Left renal cortex interstitium (tissue), 4 donors: ENCODE measurements around the gene FBXL5. TPM values are rescaled to one million over a fixed set of nuclear protein-coding genes. Genes with fewer than 3 reads are reported as not detected.
"Not testable (repeated sequence)": the region's sequence is repeated elsewhere in the genome, so short reads cannot be mapped to it uniquely, and the experiment has no call there.

Experiments used
- DNase-seq, 4 donors: peaks; one replicate each; pipeline ENCODE4 v3.0.0-alpha.2; 2013; ENCODE audit warnings: low read depth in 4 of 4, low spot score in 2 of 4, missing footprints in 1 of 4
- polyA plus RNA-seq, 4 donors: library from polyadenylated mRNA; unstranded; fragments of 120-200 nt; gene quantifications; one replicate each; pipeline ENCODE4 v1.2.1, GENCODE V29; 2013; ENCODE audit not compliant: insufficient read length in 4 of 4

Gene FBXL5
- polyA plus RNA-seq, 4 donors: 108 to 141 (median 119) TPM

DNA sequence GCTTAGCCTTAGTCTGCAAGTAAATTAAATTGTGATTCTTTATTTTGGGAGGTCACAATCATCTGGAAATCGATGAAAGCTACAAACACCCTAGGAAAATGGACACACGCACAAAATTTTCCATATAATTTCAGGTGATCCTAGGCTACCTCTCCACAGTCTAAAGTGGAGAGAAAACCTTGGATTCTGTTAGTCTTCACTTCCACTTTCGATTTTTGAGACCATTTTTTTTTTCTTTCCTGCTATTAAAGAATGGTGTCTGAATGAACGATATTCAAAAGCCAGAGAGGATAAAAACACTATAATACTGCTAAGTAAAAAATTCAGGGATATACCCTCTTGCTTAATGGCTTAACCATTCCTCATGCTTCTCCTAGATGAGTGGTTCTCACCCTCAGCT is 1.7 kb downstream of the FBXL5 start:
- no peak for DNase-seq

DNA sequence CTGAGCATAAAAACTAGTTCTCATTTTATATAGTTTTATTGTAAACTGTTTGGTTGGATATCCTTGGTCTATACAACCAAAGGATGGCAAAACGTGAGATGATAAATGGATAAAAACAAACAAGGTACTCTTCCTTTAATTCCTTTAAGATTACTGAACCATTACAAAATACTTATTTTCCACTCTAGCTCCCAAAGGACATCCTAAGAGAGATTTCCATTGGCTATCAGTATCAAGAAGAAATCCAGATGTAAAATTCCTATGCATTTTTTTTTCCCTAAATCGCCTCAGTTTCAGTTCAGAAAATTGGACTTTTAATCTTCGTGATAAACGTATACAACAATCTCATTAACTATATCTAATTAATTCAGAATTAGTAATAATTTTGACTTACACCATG is 2.3 kb downstream of the FBXL5 start:
- no peak for DNase-seq

- DNase-seq: no peak
Observed at GRCh38 chr4:15652191-15652590, 3.0 kb downstream of the FBXL5 start.

DNA sequence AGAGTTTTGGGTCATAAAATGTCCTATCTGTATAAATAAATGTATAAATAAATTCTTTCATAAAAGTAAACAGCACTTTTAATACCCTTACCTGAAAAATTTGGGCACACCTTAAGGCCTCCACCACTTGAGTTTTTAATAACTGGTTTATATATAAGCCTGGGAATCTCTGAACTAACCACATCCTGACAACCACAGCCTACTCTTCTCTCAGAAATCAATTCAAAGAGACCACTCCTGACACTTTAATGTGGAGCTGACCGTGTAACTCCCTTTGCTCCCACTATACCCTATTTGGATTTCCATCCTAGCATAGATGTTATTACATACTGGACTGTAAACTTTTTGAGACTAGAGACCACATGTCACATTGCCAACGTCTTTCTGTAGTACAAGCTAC is 3.5 kb downstream of the FBXL5 start:
- no peak for DNase-seq

DNA sequence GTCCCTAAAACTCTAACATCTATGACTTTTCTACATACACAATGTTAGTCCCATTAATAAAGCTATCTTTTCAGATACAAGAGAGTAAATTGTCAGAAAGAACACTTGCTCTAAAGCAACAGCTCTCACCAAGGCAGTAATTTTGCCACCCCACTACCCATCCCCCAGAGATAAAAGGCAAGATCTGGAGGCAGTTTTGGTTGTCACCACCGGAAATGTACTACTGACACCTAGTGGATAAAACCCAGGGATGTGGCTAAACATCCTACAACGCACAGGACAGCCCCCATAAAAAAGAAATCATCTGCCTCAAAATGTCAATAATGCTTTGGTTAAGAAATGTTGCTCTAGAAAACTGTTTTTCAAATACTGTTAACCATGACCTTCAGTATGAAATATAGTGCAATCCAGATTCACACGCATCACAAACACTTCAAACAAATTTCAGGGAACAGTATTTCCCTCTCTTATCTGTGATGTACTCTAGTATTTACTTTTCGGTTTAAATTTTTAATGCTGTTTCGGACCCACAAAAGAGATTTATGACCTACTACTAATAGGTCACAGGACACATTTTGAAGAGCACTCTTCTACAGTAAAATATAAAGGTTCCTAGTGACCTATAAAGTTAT is 5.1 kb downstream of the FBXL5 start:
- DNase-seq: peak in 2 of 4 donors; percentile 20 to 43

DNA sequence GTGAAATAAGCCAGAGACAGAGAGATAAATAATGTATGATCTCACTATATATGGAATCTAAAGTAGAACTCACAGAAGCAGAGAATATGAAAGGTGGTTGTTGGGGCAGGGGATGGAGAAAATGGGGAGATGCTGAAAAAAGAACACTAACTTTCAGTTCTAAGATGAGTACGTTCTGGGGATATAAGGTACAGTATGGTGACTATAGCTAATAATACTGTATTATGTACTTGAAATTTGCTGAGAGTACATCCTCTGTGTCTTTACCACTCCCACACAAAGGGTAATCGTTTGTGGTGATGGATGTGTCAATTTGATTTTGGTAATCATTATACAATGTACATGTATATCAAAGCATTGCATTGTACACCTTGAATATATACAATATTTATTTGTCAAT is 6.6 kb downstream of the FBXL5 start:
- no peak for DNase-seq

- no peak for DNase-seq
Observed at GRCh38 chr4:15638418-15638817, 16.7 kb downstream of the FBXL5 start.

DNA sequence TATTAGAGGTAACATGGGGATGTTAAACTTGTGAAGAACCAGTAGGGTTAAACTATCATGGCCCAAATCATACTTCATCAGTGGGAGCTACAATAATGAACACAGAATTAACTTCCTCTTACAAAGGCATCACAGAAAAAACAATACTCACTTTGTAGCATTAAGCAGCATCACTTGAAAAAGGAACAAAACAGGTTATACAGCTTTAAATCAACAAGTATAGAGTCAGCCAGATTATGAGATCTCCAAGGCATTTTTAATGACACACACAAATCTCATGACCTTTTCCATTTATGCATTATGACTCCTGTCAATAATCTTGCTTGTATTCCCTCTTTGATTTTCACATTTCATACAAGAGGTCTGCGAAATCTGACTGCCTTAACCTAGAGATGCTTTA is 18.3 kb downstream of the FBXL5 start:
- DNase-seq: no peak

GRCh38 chr4:15617407-15617806 is 37.8 kb downstream of the FBXL5 start:
- DNase-seq: not testable (repeated sequence)

DNA sequence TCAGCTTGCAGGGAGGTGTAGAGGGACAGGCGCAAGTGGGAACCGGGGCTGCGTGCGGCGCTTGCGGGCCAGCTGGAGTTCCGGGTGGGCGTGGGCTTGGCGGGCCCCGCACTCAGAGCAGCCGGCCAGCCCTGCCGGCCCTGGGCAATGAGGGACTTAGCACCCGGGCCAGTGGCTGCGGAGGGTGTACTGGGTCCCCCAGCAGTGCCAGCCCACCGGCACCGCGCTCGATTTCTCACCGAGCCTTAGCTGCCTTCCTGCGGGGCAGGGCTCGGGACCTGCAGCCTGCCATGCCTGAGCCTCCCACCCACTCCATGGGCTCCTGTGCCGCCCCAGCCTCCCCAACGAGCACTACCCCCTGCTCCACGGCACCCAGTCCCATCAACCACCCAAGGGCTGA is 40.3 kb downstream of the FBXL5 start:
- not testable (repeated sequence) for DNase-seq

DNA sequence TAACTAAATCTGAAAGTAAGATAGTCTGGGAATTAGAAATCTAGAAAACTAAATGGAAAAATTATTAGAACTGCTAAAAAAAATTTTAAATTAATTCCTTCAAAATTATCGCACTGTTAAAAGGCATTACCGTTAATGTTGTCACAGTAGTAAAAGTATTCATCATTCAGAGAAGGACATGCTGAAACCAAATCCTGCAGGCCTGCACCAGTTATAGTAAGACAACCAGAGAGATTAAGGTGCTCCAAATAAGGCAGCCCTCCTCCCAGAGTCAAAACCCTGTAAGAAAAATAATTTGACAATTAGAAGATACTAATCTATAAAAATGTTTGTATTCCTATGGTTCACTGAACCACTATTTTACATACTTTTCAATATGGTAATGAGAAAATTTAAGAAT is 43.0 kb downstream of the FBXL5 start:
- DNase-seq: no peak

DNA sequence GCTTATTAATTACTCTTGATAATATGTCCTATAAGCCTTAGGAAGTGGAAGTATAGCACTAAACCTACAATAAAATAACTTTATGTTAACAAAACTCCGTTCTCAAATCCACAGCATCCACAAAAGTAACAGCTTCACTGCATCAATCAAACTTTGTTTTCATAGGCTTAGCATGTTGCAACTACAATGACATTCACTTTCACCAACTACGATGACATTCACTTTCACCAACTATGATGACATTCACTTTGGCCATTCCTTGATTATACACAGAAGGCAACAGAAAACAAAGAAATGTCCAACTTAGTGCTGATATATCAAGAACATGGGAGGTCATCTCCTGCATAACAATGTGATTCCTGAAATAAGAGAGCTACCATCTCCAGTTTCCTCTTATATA is 44.3 kb downstream of the FBXL5 start:
- no peak for DNase-seq

DNA sequence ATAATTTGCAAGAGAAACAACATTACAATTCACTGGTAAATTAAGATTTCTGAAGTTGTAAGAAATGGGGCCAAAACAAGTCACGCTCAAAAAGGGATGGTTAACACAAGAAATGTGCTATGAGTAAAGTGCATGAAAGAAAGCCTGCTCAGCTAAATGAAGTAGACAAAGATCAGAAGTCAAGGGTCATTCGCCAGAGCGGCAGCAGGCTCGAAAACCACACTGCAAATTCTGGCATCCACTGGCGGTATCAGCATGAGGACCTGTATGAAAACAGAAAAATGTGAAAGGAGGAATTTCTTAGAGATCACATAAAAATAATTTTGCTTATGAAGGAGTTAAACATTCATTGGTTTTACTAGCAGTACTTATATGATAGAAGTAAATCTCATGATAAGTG is 49.6 kb downstream of the FBXL5 start:
- no peak for DNase-seq

- no peak for DNase-seq
Observed at GRCh38 chr4:15601862-15602261, 53.3 kb downstream of the FBXL5 start.

DNA sequence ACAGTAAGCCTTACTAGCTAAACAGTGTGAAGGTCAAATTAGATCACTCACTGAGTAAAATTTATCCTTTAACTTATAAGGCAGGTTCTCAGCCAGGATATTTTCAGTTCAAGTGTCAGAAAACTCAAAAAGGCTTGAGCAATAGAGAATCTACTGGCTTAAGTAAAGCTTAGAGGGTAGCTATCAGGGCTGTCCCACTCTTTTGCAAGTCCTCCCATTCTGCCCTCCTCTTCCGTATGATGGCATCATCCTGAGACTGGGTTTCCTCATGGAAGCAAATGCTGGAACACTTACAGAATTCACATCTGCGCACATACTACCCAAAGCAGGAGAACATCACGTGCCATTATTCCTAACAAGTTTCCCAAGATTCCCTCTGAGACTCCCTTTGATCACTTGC is 55.0 kb downstream of the FBXL5 start:
- DNase-seq: no peak

GRCh38 chr4:15598644-15599043 is 56.5 kb downstream of the FBXL5 start:
- DNase-seq: no peak

DNA sequence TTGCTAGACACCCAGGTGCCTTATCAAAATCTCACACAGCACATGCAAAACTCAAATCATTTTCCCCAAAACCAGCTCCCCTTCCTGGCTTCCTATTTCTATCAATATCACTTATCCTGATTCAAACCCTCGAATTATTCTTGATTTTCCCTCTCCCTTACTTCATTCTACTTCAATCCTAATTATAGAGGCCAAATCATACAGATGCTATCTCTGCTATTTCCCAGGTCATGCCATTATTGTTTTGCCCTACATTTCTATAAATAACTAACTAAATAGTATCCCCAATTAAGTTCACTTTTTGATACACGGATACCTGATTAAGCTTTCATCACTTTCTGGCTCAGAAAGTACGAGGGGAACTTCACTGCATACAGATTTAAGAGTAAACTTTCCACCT is 62.4 kb downstream of the FBXL5 start:
- DNase-seq: no peak

DNA sequence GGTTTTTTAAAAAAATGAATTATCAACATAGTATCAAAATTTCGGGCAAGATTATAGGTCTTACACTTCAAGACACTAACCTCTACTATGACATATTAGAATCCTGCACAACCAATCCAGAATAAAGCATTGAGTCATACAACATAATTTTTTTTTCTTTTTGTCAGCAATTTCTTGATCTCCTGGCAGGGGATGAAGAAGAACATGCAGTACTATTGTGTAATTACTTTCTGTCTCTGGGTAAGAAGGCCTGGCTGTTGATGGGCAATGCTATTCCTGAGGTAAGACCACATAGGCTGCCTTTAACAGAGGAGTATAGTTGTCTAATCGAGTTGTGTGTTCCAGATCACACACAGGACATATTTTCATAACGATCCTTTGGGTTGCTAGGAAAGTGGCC is 67.5 kb downstream of the FBXL5 start:
- no peak for DNase-seq

DNA sequence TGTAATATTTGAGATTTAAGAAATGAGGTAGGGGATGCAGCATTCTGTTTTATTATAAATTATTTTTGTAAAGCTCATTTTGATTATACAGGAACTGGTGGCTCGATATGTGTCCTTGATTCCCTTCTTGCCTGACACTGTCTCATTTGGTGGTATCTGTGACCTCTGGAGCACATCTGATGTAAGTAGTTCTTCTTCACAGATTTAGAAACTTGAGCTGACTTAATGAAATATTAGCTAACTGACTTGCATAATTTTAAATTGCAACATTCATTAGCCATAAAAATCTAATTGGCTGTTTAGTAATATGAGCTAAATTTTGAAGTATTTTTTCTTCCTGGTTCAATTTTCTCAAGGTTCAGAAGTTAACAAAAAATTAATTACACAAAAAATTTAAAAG is 69.1 kb downstream of the FBXL5 start:
- no peak for DNase-seq

- no peak for DNase-seq
Observed at GRCh38 chr4:15585331-15585730, 69.8 kb downstream of the FBXL5 start.

DNA sequence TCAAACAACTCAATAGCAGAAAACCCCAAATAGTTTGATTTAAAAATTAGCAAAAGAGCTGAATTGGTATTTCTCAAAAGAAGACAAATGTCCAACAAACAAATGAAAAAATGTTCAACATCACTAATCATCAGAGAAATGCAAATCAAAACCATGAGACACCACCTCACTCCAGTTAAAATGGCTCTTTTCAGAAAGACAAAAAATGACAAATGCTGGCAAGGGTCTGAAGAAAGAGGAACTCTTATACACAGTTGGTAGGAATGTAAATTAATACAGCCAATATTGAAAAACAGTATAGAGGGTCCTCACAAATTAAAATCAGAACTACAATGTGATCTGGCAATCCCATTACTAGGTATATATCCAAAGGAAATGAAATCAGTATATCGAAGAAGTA is 70.4 kb downstream of the FBXL5 start:
- DNase-seq: no peak

- no peak for DNase-seq
Observed at GRCh38 chr4:15577508-15577907, 77.6 kb downstream of the FBXL5 start.

GRCh38 chr4:15575966-15576365 is 79.2 kb downstream of the FBXL5 start:
- no peak for DNase-seq
